ENCODE data around the gene MYO16. TPM values are rescaled to one million over a fixed set of nuclear protein-coding genes. Genes with fewer than 3 reads are reported as not detected.
"Not testable (repeated sequence)": the region's sequence is repeated elsewhere in the genome, so short reads cannot be mapped to it uniquely, and the experiment has no call there.

The MYO16 gene
- total and polyA plus RNA-seq, 2 donors (not counting 1 experiment from before 2014, with no cell fraction given) = under 0.01 to 0.01 TPM

GRCh38 chr13:109088624-109088917 is 459.2 kb downstream of the MYO16 start:
- no peaks in the 10 kb centered on the region for H3K4me1 ChIP-seq (ENCODE audit: control insufficient read depth, extremely low read depth, insufficient read depth, low read length)
- H2AFZ ChIP-seq (ENCODE audit: low read length) = no peak overlapping the region
- no peaks in the 10 kb centered on the region for H3K36me3 ChIP-seq (ENCODE audit: control insufficient read depth, insufficient read depth, low read length)
- no peak overlapping the region for H3K9ac ChIP-seq (ENCODE audit: insufficient read depth, low read length)
- H3K4me3 ChIP-seq (replicated peaks in 1 of 4; ENCODE audit: control extremely low read depth in 1 of 4, insufficient read depth in 1 of 4, low read depth in 3 of 4, low read length in 4 of 4) = no peak overlapping the region
- H3K27me3 ChIP-seq (ENCODE audit: control insufficient read depth, insufficient read depth, low read length) = no peaks in the 10 kb centered on the region
- H3K79me2 ChIP-seq (ENCODE audit: control insufficient read depth, insufficient read depth, low read length) = no peaks in the 10 kb centered on the region
- no peak overlapping the region for H3K27ac ChIP-seq (ENCODE audit: insufficient read depth, low read length)
- DNase-seq (ENCODE audit: low read depth in 2 of 2) = no peak
- H4K20me1 ChIP-seq (ENCODE audit: control insufficient read depth, extremely low read depth, insufficient read depth, low read length) = no peaks in the 10 kb centered on the region
- H3K4me2 ChIP-seq (ENCODE audit: extremely low read depth, insufficient read depth, low read length) = no peak overlapping the region
- no peaks in the 10 kb centered on the region for H3K9me3 ChIP-seq (ENCODE audit: control insufficient read depth, insufficient read depth, low read depth, low read length)
- TF ChIP-seq, protein P1, sequence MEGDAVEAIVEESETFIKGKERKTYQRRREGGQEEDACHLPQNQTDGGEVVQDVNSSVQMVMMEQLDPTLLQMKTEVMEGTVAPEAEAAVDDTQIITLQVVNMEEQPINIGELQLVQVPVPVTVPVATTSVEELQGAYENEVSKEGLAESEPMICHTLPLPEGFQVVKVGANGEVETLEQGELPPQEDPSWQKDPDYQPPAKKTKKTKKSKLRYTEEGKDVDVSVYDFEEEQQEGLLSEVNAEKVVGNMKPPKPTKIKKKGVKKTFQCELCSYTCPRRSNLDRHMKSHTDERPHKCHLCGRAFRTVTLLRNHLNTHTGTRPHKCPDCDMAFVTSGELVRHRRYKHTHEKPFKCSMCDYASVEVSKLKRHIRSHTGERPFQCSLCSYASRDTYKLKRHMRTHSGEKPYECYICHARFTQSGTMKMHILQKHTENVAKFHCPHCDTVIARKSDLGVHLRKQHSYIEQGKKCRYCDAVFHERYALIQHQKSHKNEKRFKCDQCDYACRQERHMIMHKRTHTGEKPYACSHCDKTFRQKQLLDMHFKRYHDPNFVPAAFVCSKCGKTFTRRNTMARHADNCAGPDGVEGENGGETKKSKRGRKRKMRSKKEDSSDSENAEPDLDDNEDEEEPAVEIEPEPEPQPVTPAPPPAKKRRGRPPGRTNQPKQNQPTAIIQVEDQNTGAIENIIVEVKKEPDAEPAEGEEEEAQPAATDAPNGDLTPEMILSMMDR (conservative IDR thresholded peaks at IDR 0.05 in 1 of 2, IDR thresholded peaks at IDR 0.05 in 1 of 2; ENCODE audit: low read depth in 1 of 2, low read length in 2 of 2) = no peak
- no peak for TF ChIP-seq EZH2 (IDR thresholded peaks at IDR 0.05; ENCODE audit: low read length, missing control alignments)

DNA sequence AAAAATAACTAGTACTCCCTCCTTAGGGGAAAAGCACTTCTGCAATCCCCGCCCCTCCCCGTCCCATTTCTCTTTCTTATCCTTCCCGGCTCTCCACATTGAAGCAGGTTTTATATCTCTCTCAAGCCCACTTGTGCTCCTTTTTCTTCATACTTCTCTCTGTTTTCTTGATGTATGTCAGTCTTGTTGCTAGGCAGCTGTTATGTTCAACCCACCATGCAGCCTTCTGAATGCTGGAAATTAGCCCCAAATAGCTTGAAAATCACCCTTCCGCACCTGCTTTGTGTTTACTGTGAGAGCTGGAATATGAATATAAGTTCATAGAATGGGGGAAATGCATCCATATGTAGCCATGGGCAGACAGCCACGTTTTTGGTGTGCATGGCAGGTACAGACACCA is 461.4 kb downstream of the MYO16 start:
- no peak overlapping the region for H3K27ac ChIP-seq (ENCODE audit: insufficient read depth, low read length)
- H4K20me1 ChIP-seq (ENCODE audit: control insufficient read depth, extremely low read depth, insufficient read depth, low read length) = no peaks in the 10 kb centered on the region
- H3K9ac ChIP-seq (ENCODE audit: insufficient read depth, low read length) = no peak overlapping the region
- H3K79me2 ChIP-seq (ENCODE audit: control insufficient read depth, insufficient read depth, low read length) = no peaks in the 10 kb centered on the region
- no peak overlapping the region for H2AFZ ChIP-seq (ENCODE audit: low read length)
- no peak overlapping the region for H3K4me2 ChIP-seq (ENCODE audit: extremely low read depth, insufficient read depth, low read length)
- TF ChIP-seq, protein P1 (conservative IDR thresholded peaks at IDR 0.05 in 1 of 2, IDR thresholded peaks at IDR 0.05 in 1 of 2; ENCODE audit: low read depth in 1 of 2, low read length in 2 of 2) = no peak
- no peak for TF ChIP-seq EZH2 (IDR thresholded peaks at IDR 0.05; ENCODE audit: low read length, missing control alignments)
- no peaks in the 10 kb centered on the region for H3K4me1 ChIP-seq (ENCODE audit: control insufficient read depth, extremely low read depth, insufficient read depth, low read length)
- H3K9me3 ChIP-seq (ENCODE audit: control insufficient read depth, insufficient read depth, low read depth, low read length) = no peaks in the 10 kb centered on the region
- no peaks in the 10 kb centered on the region for H3K36me3 ChIP-seq (ENCODE audit: control insufficient read depth, insufficient read depth, low read length)
- no peak overlapping the region for H3K4me3 ChIP-seq (replicated peaks in 1 of 4; ENCODE audit: control extremely low read depth in 1 of 4, insufficient read depth in 1 of 4, low read depth in 3 of 4, low read length in 4 of 4)
- H3K27me3 ChIP-seq (ENCODE audit: control insufficient read depth, insufficient read depth, low read length) = no peaks in the 10 kb centered on the region
- DNase-seq (ENCODE audit: low read depth in 2 of 2) = no peak

- TF ChIP-seq EZH2 (IDR thresholded peaks at IDR 0.05; ENCODE audit: low read length, missing control alignments) = no peak
- TF ChIP-seq, protein P1 (conservative IDR thresholded peaks at IDR 0.05 in 1 of 2, IDR thresholded peaks at IDR 0.05 in 1 of 2; ENCODE audit: low read depth in 1 of 2, low read length in 2 of 2) = no peak
Measured at GRCh38 chr13:109091249-109091648, 461.8 kb downstream of the MYO16 start.

GRCh38 chr13:109092186-109092585 is 462.8 kb downstream of the MYO16 start:
- not testable (repeated sequence) for H3K4me2 ChIP-seq (ENCODE audit: extremely low read depth, insufficient read depth, low read length); H4K20me1 ChIP-seq (ENCODE audit: control insufficient read depth, extremely low read depth, insufficient read depth, low read length); H3K79me2 ChIP-seq (ENCODE audit: control insufficient read depth, insufficient read depth, low read length); H3K36me3 ChIP-seq (ENCODE audit: control insufficient read depth, insufficient read depth, low read length); H3K27ac ChIP-seq (ENCODE audit: insufficient read depth, low read length); H2AFZ ChIP-seq (ENCODE audit: low read length); H3K9me3 ChIP-seq (ENCODE audit: control insufficient read depth, insufficient read depth, low read depth, low read length); H3K4me3 ChIP-seq (replicated peaks in 1 of 4; ENCODE audit: control extremely low read depth in 1 of 4, insufficient read depth in 1 of 4, low read depth in 3 of 4, low read length in 4 of 4); H3K4me1 ChIP-seq (ENCODE audit: control insufficient read depth, extremely low read depth, insufficient read depth, low read length); H3K27me3 ChIP-seq (ENCODE audit: control insufficient read depth, insufficient read depth, low read length); DNase-seq (ENCODE audit: low read depth in 2 of 2); H3K9ac ChIP-seq (ENCODE audit: insufficient read depth, low read length)

More at GRCh38 chr13:109091249-109091648, 461.8 kb downstream of the MYO16 start:
- H3K4me1 ChIP-seq (ENCODE audit: control insufficient read depth, extremely low read depth, insufficient read depth, low read length) = no peaks in the 10 kb centered on the region
- H2AFZ ChIP-seq (ENCODE audit: low read length) = no peak overlapping the region
- no peaks in the 10 kb centered on the region for H3K79me2 ChIP-seq (ENCODE audit: control insufficient read depth, insufficient read depth, low read length)
- H3K4me2 ChIP-seq (ENCODE audit: extremely low read depth, insufficient read depth, low read length) = no peak overlapping the region
- DNase-seq (ENCODE audit: low read depth in 2 of 2) = no peak
- no peaks in the 10 kb centered on the region for H3K36me3 ChIP-seq (ENCODE audit: control insufficient read depth, insufficient read depth, low read length)
- H3K27ac ChIP-seq (ENCODE audit: insufficient read depth, low read length) = no peak overlapping the region
- H3K4me3 ChIP-seq (replicated peaks in 1 of 4; ENCODE audit: control extremely low read depth in 1 of 4, insufficient read depth in 1 of 4, low read depth in 3 of 4, low read length in 4 of 4) = no peak overlapping the region
- no peaks in the 10 kb centered on the region for H3K9me3 ChIP-seq (ENCODE audit: control insufficient read depth, insufficient read depth, low read depth, low read length)
- H4K20me1 ChIP-seq (ENCODE audit: control insufficient read depth, extremely low read depth, insufficient read depth, low read length) = no peaks in the 10 kb centered on the region
- no peak overlapping the region for H3K9ac ChIP-seq (ENCODE audit: insufficient read depth, low read length)
- no peaks in the 10 kb centered on the region for H3K27me3 ChIP-seq (ENCODE audit: control insufficient read depth, insufficient read depth, low read length)
